DMS53 treated with DMSO at 0.1 percent for 48 hours (cell line): ENCODE data around the gene NAP1L1.
"Not testable (repeated sequence)": the region's sequence is repeated elsewhere in the genome, so short reads cannot be mapped to it uniquely, and the experiment has no call there.

Source experiments
- DNase-seq: peaks from one replicate; lab custom pipeline; 2025; ENCODE audit not compliant: unreplicated experiment; lab: John Stamatoyannopoulos, UW

The NAP1L1 gene

GRCh38 chr12:75994069-75994740, 90.3 kb downstream of the NAP1L1 start:
- DNase-seq: no peak

- DNase-seq: no peak
These were observed 92.7 kb downstream of the NAP1L1 start for GRCh38 chr12:75991753-75992152.

DNA sequence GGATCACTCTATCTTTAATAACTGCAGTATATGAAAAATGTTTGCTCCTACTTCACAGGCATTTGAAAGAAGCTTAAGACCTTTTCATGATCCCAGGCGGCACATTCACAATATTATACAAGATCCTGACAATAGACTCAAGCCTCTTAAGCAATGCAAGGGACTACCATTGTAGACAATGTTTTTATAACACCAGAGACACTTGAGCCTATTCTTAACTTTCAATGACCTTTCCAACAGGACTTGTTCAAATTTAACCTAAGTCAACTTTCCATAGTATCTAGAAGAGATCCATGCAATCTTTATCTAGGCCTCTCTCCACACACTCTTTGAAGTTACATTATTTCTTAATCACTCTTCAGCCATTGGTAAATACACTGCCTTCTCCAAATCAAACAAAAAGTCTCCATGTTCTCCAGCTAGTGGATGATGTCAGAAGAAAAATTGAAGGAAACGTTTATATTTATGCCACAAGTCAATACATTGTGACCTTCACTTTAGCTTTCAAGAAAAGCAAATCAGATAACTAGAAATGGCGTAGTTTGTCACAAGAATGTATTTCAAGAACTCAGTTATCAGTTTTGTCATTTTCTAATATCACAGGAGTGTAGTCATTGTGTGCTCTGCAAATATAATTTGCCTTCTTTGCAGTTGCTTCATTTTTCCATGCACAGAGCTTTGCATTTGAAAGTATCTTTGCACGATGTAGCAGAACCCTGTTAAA, 94.1 kb downstream of the NAP1L1 start:
- no peak for DNase-seq

- DNase-seq: not testable (repeated sequence)
These were observed 96.8 kb downstream of the NAP1L1 start for GRCh38 chr12:75987709-75988108.
